H9 (cell line): Measurements from ENCODE around the gene EPC1. TPM values are rescaled to one million over a fixed set of nuclear protein-coding genes. Genes with fewer than 3 reads are reported as not detected.

Experiments used
- DNase-seq: peaks from one replicate; pipeline ENCODE4 v3.0.0-alpha.2; 2017
- H2AFZ ChIP-seq: one replicate; pipeline ENCODE4 v1.6.1; 2013; ENCODE audit warnings: mild to moderate bottlenecking, low read length, control low read depth, moderate library complexity
- H2AK5ac ChIP-seq: 2 replicates; pipeline ENCODE4 v1.6.1; 2013; ENCODE audit warnings: low read length, control low read depth, mixed read lengths; ENCODE audit not compliant: insufficient read length
- H2BK120ac ChIP-seq: one replicate; pipeline ENCODE4 v1.6.1; 2013; ENCODE audit warnings: low read depth, mild to moderate bottlenecking, low read length, control low read depth, inconsistent platforms; ENCODE audit not compliant: poor library complexity, severe bottlenecking
- H2BK12ac ChIP-seq: 2 replicates; pipeline ENCODE4 v1.6.1; 2013; ENCODE audit warnings: low read length, control low read depth, mixed read lengths, low read depth; ENCODE audit not compliant: insufficient read length
- H2BK15ac ChIP-seq: 2 replicates; pipeline ENCODE4 v1.6.1; 2013; ENCODE audit warnings: low read depth, low read length, control low read depth
- H2BK20ac ChIP-seq: one replicate; pipeline ENCODE4 v1.6.1; 2013; ENCODE audit warnings: low read depth, mild to moderate bottlenecking, low read length, control low read depth, inconsistent platforms; ENCODE audit not compliant: poor library complexity, severe bottlenecking
- H2BK5ac ChIP-seq: 2 replicates; pipeline ENCODE4 v1.6.1; 2013; ENCODE audit warnings: low read length, control low read depth, mixed read lengths; ENCODE audit not compliant: insufficient read length
- H3K14ac ChIP-seq: 2 replicates; pipeline ENCODE4 v1.6.1; 2013; ENCODE audit warnings: low read length, control low read depth; ENCODE audit not compliant: insufficient read depth
- H3K18ac ChIP-seq: 2 replicates; pipeline ENCODE4 v1.6.1; 2013; ENCODE audit warnings: low read depth, mild to moderate bottlenecking, mixed read lengths, low read length, control low read depth; ENCODE audit not compliant: insufficient read length
- H3K23ac ChIP-seq: 2 replicates; pipeline ENCODE4 v1.6.1; 2013; ENCODE audit warnings: low read length, control low read depth, mixed read lengths, low read depth; ENCODE audit not compliant: insufficient read length
- H3K23me2 ChIP-seq: 2 replicates; pipeline ENCODE4 v1.6.1; 2013; ENCODE audit warnings: low read depth, mild to moderate bottlenecking, mixed read lengths, low read length, control low read depth; ENCODE audit not compliant: insufficient read length, poor library complexity, severe bottlenecking
- H3K27ac ChIP-seq: 2 replicates; pipeline ENCODE4 v1.5.1; 2013; ENCODE audit warnings: low read length, control low read depth, mixed read lengths, low read depth; ENCODE audit not compliant: insufficient read length
- H3K27me3 ChIP-seq: 2 replicates; pipeline ENCODE4 v1.6.1; 2013; ENCODE audit warnings: low read length, control low read depth, inconsistent platforms; ENCODE audit not compliant: insufficient read depth
- H3K4ac ChIP-seq: 2 replicates; pipeline ENCODE4 v1.6.1; 2013; ENCODE audit warnings: low read depth, mild to moderate bottlenecking, control low read depth, inconsistent platforms, low read length, moderate library complexity
- H3K4me1 ChIP-seq: 2 replicates; pipeline ENCODE4 v1.6.1; 2013; ENCODE audit warnings: low read length, control low read depth, inconsistent platforms; ENCODE audit not compliant: insufficient read depth
- H3K4me2 ChIP-seq: 2 replicates; pipeline ENCODE4 v1.6.1; 2013; ENCODE audit warnings: low read length, control low read depth, mixed read lengths; ENCODE audit not compliant: insufficient read length, insufficient read depth
- H3K56ac ChIP-seq: 2 replicates; pipeline ENCODE4 v1.6.1; 2013; ENCODE audit warnings: low read depth, mild to moderate bottlenecking, mixed read lengths, low read length, control low read depth; ENCODE audit not compliant: insufficient read length
- H3K79me1 ChIP-seq: 2 replicates; pipeline ENCODE4 v1.6.1; 2013; ENCODE audit warnings: low read depth, mild to moderate bottlenecking, moderate library complexity, low read length, control low read depth, inconsistent platforms; ENCODE audit not compliant: insufficient read depth, poor library complexity, severe bottlenecking
- H3K79me2 ChIP-seq: 2 replicates; pipeline ENCODE4 v1.6.1; 2013; ENCODE audit warnings: low read length, control low read depth, inconsistent platforms; ENCODE audit not compliant: insufficient read depth
- H3K9ac ChIP-seq: 2 replicates; pipeline ENCODE4 v1.6.1; 2013; ENCODE audit warnings: low read length, control low read depth, mixed read lengths; ENCODE audit not compliant: insufficient read length; ENCODE audit errors: extremely low read depth
- H3K9me3 ChIP-seq: one replicate; pipeline ENCODE4 v1.6.1; 2013; ENCODE audit warnings: low read depth, low read length, inconsistent platforms; ENCODE audit not compliant: control insufficient read depth
- H3T11ph ChIP-seq: one replicate; pipeline ENCODE4 v1.6.1; 2013; ENCODE audit warnings: mild to moderate bottlenecking, low read length, control low read depth, inconsistent platforms
- H4K20me1 ChIP-seq: one replicate; pipeline ENCODE4 v1.6.1; 2013; ENCODE audit not compliant: control insufficient read depth, insufficient read length, insufficient read depth
- H4K5ac ChIP-seq: 2 replicates; pipeline ENCODE4 v1.6.1; 2013; ENCODE audit warnings: low read depth, mild to moderate bottlenecking, mixed read lengths, low read length, control low read depth; ENCODE audit not compliant: insufficient read length
- H4K8ac ChIP-seq: replicated peaks from 2 replicates; pipeline ENCODE4 v1.6.1; 2013; ENCODE audit warnings: low read length, control low read depth, mixed read lengths, low read depth; ENCODE audit not compliant: insufficient read length
- H4K91ac ChIP-seq: 2 replicates; pipeline ENCODE4 v1.6.1; 2013; ENCODE audit warnings: low read depth, mild to moderate bottlenecking, moderate library complexity, mixed read lengths, low read length, control low read depth; ENCODE audit not compliant: insufficient read length
- H3K27ac Mint-ChIP-seq, 3 experiments: 2 replicates in 2 of 3; 3 replicates in 1 of 3; pipeline ENCODE4 v1.8.0; 2020 to 2021; ENCODE audit warnings: mixed read lengths in 3 of 3, mild to moderate bottlenecking in 1 of 3, moderate library complexity in 1 of 3
- H3K27me3 Mint-ChIP-seq: 2 replicates; pipeline ENCODE4 v1.8.0; 2021; ENCODE audit warnings: low read depth, mild to moderate bottlenecking, moderate library complexity, mixed read lengths
- H3K36me3 Mint-ChIP-seq, 3 experiments: 2 replicates in 2 of 3; 3 replicates in 1 of 3; pipeline ENCODE4 v1.8.0; 2020 to 2021; ENCODE audit warnings: low read depth in 3 of 3, mixed read lengths in 3 of 3; ENCODE audit not compliant: insufficient read depth in 1 of 3
- H3K4me1 Mint-ChIP-seq, 2 experiments: 2 replicates each; pipeline ENCODE4 v1.8.0; 2020; ENCODE audit warnings: mixed read lengths in 2 of 2
- H3K4me3 Mint-ChIP-seq, 2 experiments: 2 replicates in 1 of 2; 3 replicates in 1 of 2; pipeline ENCODE4 v1.8.0; 2020 to 2021; ENCODE audit warnings: mild to moderate bottlenecking in 2 of 2, mixed read lengths in 2 of 2, moderate library complexity in 1 of 2
- H3K9me3 Mint-ChIP-seq, 2 experiments: 2 replicates in 1 of 2; 3 replicates in 1 of 2; pipeline ENCODE4 v1.8.0; 2020; ENCODE audit warnings: mild to moderate bottlenecking in 2 of 2, mixed read lengths in 2 of 2, moderate library complexity in 1 of 2
- WGBS: extraction: QIAGEN DNeasy Blood & Tissue Kit; methylation state at CpG from one replicate; pipeline ENCODE4 v1.1.7; 2013; ENCODE audit warnings: missing lambda C conversion rate, low lambda C conversion rate, mixed read lengths; ENCODE audit not compliant: insufficient read length; ENCODE audit errors: extremely low coverage; 5-methylcytosine and 5-hydroxymethylcytosine counted together
- total RNA-seq: library from RNA; stranded (reverse); gene quantifications from 2 replicates; pipeline ENCODE4 v1.2.1, GENCODE V29; 2021
- TF ChIP-seq, protein P1 (sequence below): fragments of 200-600 bp; sonication (generic); conservative IDR thresholded peaks from 3 replicates; pipeline ENCODE4 v1.8.0; 2021; ENCODE audit warnings: antibody characterized with exemption, mild to moderate bottlenecking

The EPC1 gene
- total RNA-seq, 1 experiment from 2014 or later, result 32.5 TPM

DNA sequence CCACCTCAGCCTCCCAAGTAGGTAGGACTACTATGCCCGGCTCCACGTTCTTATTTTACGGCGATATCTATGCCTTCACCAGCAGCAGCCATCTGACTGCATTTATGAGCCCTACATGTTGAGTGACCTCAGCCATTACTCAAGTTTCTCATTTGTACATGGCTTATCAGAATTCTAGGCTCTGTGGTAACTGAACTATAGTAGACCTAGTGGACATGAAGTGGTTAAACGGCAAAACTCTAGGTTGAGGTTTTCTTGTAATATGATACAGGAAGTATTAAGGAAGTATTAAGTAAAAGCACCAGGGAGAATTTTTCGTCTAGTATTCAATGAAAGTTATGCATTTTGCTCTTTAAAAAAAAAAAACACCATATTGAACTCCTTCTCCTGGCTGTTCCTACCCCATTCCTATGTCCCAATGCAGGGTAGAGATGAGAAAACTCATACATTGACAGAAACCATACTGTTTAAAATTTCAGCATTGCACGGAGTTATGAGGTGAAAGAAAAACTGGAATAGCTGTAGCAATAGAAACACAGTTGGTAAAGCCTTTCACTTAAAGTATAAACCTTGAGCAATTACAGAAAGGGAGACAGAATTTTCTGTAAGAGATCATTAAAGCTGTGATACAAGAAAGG, 39.8 kb upstream of the EPC1 start:
- H3K36me3 Mint-ChIP-seq, result no peaks in the 10 kb centered on the region
- no peak overlapping the region for H3T11ph ChIP-seq
- DNase-seq, result no peak
- no peak overlapping the region for H3K4me3 Mint-ChIP-seq
- H3K9me3 Mint-ChIP-seq, result no peaks in the 10 kb centered on the region
- no peak overlapping the region for H4K8ac ChIP-seq
- peaks cover 4 to 6% of the 10 kb centered on the region in 2 experiments for H3K4me1 Mint-ChIP-seq
- H3K23me2 ChIP-seq, result no peaks in the 10 kb centered on the region
- no peaks in the 10 kb centered on the region for H3K4me1 ChIP-seq
- no peaks in the 10 kb centered on the region for H3K9me3 ChIP-seq
- TF ChIP-seq, protein P1, sequence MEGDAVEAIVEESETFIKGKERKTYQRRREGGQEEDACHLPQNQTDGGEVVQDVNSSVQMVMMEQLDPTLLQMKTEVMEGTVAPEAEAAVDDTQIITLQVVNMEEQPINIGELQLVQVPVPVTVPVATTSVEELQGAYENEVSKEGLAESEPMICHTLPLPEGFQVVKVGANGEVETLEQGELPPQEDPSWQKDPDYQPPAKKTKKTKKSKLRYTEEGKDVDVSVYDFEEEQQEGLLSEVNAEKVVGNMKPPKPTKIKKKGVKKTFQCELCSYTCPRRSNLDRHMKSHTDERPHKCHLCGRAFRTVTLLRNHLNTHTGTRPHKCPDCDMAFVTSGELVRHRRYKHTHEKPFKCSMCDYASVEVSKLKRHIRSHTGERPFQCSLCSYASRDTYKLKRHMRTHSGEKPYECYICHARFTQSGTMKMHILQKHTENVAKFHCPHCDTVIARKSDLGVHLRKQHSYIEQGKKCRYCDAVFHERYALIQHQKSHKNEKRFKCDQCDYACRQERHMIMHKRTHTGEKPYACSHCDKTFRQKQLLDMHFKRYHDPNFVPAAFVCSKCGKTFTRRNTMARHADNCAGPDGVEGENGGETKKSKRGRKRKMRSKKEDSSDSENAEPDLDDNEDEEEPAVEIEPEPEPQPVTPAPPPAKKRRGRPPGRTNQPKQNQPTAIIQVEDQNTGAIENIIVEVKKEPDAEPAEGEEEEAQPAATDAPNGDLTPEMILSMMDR, result no peak
- H3K9ac ChIP-seq, result no peak overlapping the region
- no peak overlapping the region for H2BK12ac ChIP-seq
- no CpG with 5 or more reads among the region's 7 CpGs for WGBS
- no peak overlapping the region for H2BK20ac ChIP-seq
- H3K56ac ChIP-seq, result no peak overlapping the region
- no peak overlapping the region for H2BK120ac ChIP-seq
- H3K27me3 ChIP-seq, result no peaks in the 10 kb centered on the region
- no peak overlapping the region for H3K27ac Mint-ChIP-seq
- no peak overlapping the region for H3K4me2 ChIP-seq
- no peaks in the 10 kb centered on the region for H3K79me2 ChIP-seq
- no peak overlapping the region for H2BK5ac ChIP-seq
- H2BK15ac ChIP-seq, result no peak overlapping the region
- no peak overlapping the region for H3K14ac ChIP-seq
- no peaks in the 10 kb centered on the region for H3K79me1 ChIP-seq
- no peak overlapping the region for H2AK5ac ChIP-seq
- H3K4ac ChIP-seq, result no peak overlapping the region
- H4K91ac ChIP-seq, result no peak overlapping the region
- H4K5ac ChIP-seq, result no peak overlapping the region
- H3K27me3 Mint-ChIP-seq, result no peaks in the 10 kb centered on the region
- H3K18ac ChIP-seq, result no peak overlapping the region
- H4K20me1 ChIP-seq, result no peaks in the 10 kb centered on the region
- no peak overlapping the region for H3K23ac ChIP-seq
- H2AFZ ChIP-seq, result no peak overlapping the region
- no peak overlapping the region for H3K27ac ChIP-seq
